ENCODE data around the gene ATRIP. TPM values are rescaled to one million over a fixed set of nuclear protein-coding genes. Genes with fewer than 3 reads are reported as not detected.

ATRIP gene
- total RNA-seq, 2 donors from 2014 or later: 11.7 to 16.1 TPM

- Mint-ChIP-seq H3K4me3 (peak within 1 kb of the TSS; percentile 98), H3K36me3 (ENCODE audit: low read depth) (peaks cover 26% of the 10 kb centered on the region), H3K27ac (peak within 1 kb of the TSS; percentile 94), H3K4me1 (peaks cover 4% of the 10 kb centered on the region), H3K9me3 (no peaks in the 10 kb centered on the region), H3K27me3 (ENCODE audit: insufficient read depth) (no peaks in the 10 kb centered on the region)
- peak within 1 kb of the TSS; percentile 22 for H3K27ac ChIP-seq (ENCODE audit: low read depth, low read length)
- H3K9ac ChIP-seq (ENCODE audit: extremely low read depth, low read length, poor library complexity, severe bottlenecking): peak within 1 kb of the TSS; percentile 90
- H3K27me3 ChIP-seq (ENCODE audit: control insufficient read depth, insufficient read depth, low read length, poor library complexity, severe bottlenecking): no peaks in the 10 kb centered on the region
- H3K9me3 ChIP-seq (ENCODE audit: control insufficient read depth, low read length): no peaks in the 10 kb centered on the region
- H3K36me3 ChIP-seq (ENCODE audit: control insufficient read depth, insufficient read depth, low read length): peaks cover 32% of the 10 kb centered on the region
- H3K4me3 ChIP-seq (ENCODE audit: low read length): peak within 1 kb of the TSS; percentile 97
- WGBS, 2 experiments (ENCODE audit: insufficient coverage in 1 of 2, insufficient read length in 1 of 2): 0 to 3% methylated on average over 9 to 54 of the region's 54 CpGs
- no peaks in the 10 kb centered on the region for H3K4me1 ChIP-seq (ENCODE audit: control insufficient read depth, insufficient read depth, low read length)
- TF ChIP-seq CTCF (conservative IDR thresholded peaks at IDR 0.05): no peak
- peak; percentile 99 for DNase-seq
These were observed 6.5 kb upstream of the ATRIP start, which contains the start of the genes CCDC51 and TMA7 for GRCh38 chr3:48439820-48440589. Gene CCDC51 (minus strand): TSS chr3:48440119. CDS start chr3:48435128, 4,991 bp downstream. Gene TMA7 (plus strand): TSS chr3:48440257. CDS start chr3:48440297, 40 bp downstream.

DNA sequence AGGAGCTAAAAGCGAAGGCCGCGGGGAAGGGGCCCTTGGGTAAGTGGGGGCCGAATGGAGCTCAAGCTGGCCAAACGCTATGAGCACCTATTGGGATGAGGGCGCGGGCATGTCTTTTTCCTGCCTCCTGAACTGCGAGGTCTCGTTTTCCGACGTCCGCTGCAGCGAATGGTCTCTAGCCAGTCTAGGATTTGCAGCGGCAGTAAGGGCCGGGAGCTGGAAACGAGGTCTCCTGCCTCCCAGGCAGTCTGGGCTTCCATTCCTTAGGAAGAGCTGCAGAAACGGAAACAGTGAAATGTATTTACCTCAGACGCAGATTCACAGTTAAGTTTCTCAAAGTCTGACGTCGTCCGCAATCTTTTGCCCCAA, 6.0 kb upstream of the ATRIP start:
- Mint-ChIP-seq H3K27me3 (ENCODE audit: insufficient read depth) (no peaks in the 10 kb centered on the region), H3K9me3 (no peaks in the 10 kb centered on the region), H3K36me3 (ENCODE audit: low read depth) (peaks cover 26% of the 10 kb centered on the region), H3K4me1 (peaks cover 6% of the 10 kb centered on the region), H3K4me3 (peak overlapping the region; percentile 98), H3K27ac (peak overlapping the region; percentile 94)
- Histone ChIP-seq H3K4me1 (ENCODE audit: control insufficient read depth, insufficient read depth, low read length) (no peaks in the 10 kb centered on the region), H3K9me3 (ENCODE audit: control insufficient read depth, low read length) (no peaks in the 10 kb centered on the region), H3K4me3 (ENCODE audit: low read length) (peak overlapping the region; percentile 97), H3K36me3 (ENCODE audit: control insufficient read depth, insufficient read depth, low read length) (peaks cover 32% of the 10 kb centered on the region), H3K27ac (ENCODE audit: low read depth, low read length) (peak overlapping the region; percentile 22), H3K9ac (ENCODE audit: extremely low read depth, low read length, poor library complexity, severe bottlenecking) (peak overlapping the region; percentile 90), H3K27me3 (ENCODE audit: control insufficient read depth, insufficient read depth, low read length, poor library complexity, severe bottlenecking) (no peaks in the 10 kb centered on the region)
- TF ChIP-seq CTCF (conservative IDR thresholded peaks at IDR 0.05): no peak
- 1% methylated on average over 20 to 21 of the region's 21 CpGs for WGBS, 2 experiments (ENCODE audit: insufficient coverage in 1 of 2, insufficient read length in 1 of 2)
- DNase-seq: no peak

- no peaks in the 10 kb centered on the region for H3K9me3 ChIP-seq (ENCODE audit: control insufficient read depth, low read length)
- H3K4me1 Mint-ChIP-seq: peaks cover 14% of the 10 kb centered on the region
- H3K27me3 ChIP-seq (ENCODE audit: control insufficient read depth, insufficient read depth, low read length, poor library complexity, severe bottlenecking): no peaks in the 10 kb centered on the region
- DNase-seq: no peak
- no peaks in the 10 kb centered on the region for H3K4me1 ChIP-seq (ENCODE audit: control insufficient read depth, insufficient read depth, low read length)
- H3K9ac ChIP-seq (ENCODE audit: extremely low read depth, low read length, poor library complexity, severe bottlenecking): no peak overlapping the region
- H3K27me3 Mint-ChIP-seq (ENCODE audit: insufficient read depth): no peaks in the 10 kb centered on the region
- peaks cover 32% of the 10 kb centered on the region for H3K36me3 ChIP-seq (ENCODE audit: control insufficient read depth, insufficient read depth, low read length)
- 76 to 91% methylated on average over 4 to 6 of the region's 6 CpGs for WGBS, 2 experiments (ENCODE audit: insufficient coverage in 1 of 2, insufficient read length in 1 of 2)
- no peaks in the 10 kb centered on the region for H3K9me3 Mint-ChIP-seq
- H3K27ac ChIP-seq (ENCODE audit: low read depth, low read length): no peak overlapping the region
- H3K27ac Mint-ChIP-seq: peak overlapping the region; percentile 30
- H3K36me3 Mint-ChIP-seq (ENCODE audit: low read depth): peaks cover 26% of the 10 kb centered on the region
- peak overlapping the region; percentile 98 for H3K4me3 Mint-ChIP-seq
- peak overlapping the region; percentile 97 for H3K4me3 ChIP-seq (ENCODE audit: low read length)
- TF ChIP-seq CTCF (conservative IDR thresholded peaks at IDR 0.05): no peak
These were observed 4.6 kb upstream of the ATRIP start for GRCh38 chr3:48441940-48442339.
